HepG2 (cell line): ENCODE measurements around the gene MLX. TPM values are rescaled to one million over a fixed set of nuclear protein-coding genes. Genes with fewer than 3 reads are reported as not detected.

Experiments
- CCAR2 ChIP-seq: fragments of 200-400 bp; formaldehyde crosslinking; optimal IDR thresholded peaks from 2 replicates; pipeline ENCODE3; 2018; ENCODE audit warnings: low read depth, mild to moderate bottlenecking, low read length, moderate library complexity
- CEBPZ ChIP-seq: IDR thresholded peaks from 2 replicates; pipeline ENCODE4 v1.6.1; 2012; ENCODE audit warnings: low read length, improper control_type of control experiment
- CTCF ChIP-seq: sonication (generic); formaldehyde crosslinking; IDR thresholded peaks from 2 replicates; pipeline ENCODE4 v1.5.0; 2020; ENCODE audit warnings: mild to moderate bottlenecking, missing genetic modification reagents, moderate library complexity
- DMAP1 ChIP-seq: IDR thresholded peaks from 2 replicates; pipeline ENCODE4 v1.6.1; 2016
- KDM1A ChIP-seq: IDR thresholded peaks from 2 replicates; pipeline ENCODE4 v1.6.1; 2016; ENCODE audit warnings: missing compliant biosample characterization
- LCORL ChIP-seq, 2 experiments: fragments of 450-650 bp in 1 of 2; sonication (generic) in 1 of 2; formaldehyde crosslinking in 1 of 2; IDR thresholded peaks; 2 replicates each; pipeline versions ENCODE4 v1.5.0 to v1.6.1; 2017 to 2020; ENCODE audit warnings: antibody characterized with exemption in 1 of 2, missing genetic modification reagents in 1 of 2
- MTERF4 ChIP-seq: sonication (generic); formaldehyde crosslinking; IDR thresholded peaks from 2 replicates; pipeline ENCODE4 v1.8.0; 2023; ENCODE audit warnings: mild to moderate bottlenecking, missing genetic modification reagents
- MYPOP ChIP-seq: sonication (generic); formaldehyde crosslinking; IDR thresholded peaks from 2 replicates; pipeline ENCODE4 v1.8.1; 2023; ENCODE audit warnings: mild to moderate bottlenecking, moderate library complexity, missing genetic modification reagents
- SATB2 ChIP-seq: sonication (generic); formaldehyde crosslinking; IDR thresholded peaks from 2 replicates; pipeline ENCODE4 v1.5.0; 2020; ENCODE audit warnings: missing genetic modification reagents
- SSRP1 ChIP-seq: IDR thresholded peaks from 2 replicates; pipeline ENCODE4 v1.6.1; 2016; ENCODE audit warnings: control low read depth
- STAG1 ChIP-seq: sonication (generic); formaldehyde crosslinking; IDR thresholded peaks from 2 replicates; pipeline ENCODE4 v1.4.0; 2020; ENCODE audit warnings: missing genetic modification reagents
- TFAP4 ChIP-seq: sonication (generic); IDR thresholded peaks from 2 replicates; pipeline ENCODE4 v1.6.1; 2016; ENCODE audit warnings: low read depth, borderline replicate concordance
- TFE3 ChIP-seq: IDR thresholded peaks from 2 replicates; pipeline ENCODE4 v1.6.1; 2016
- ZBTB7B ChIP-seq: sonication (generic); formaldehyde crosslinking; IDR thresholded peaks from 2 replicates; pipeline ENCODE4 v1.4.0; 2020; ENCODE audit warnings: missing genetic modification reagents
- ZEB1 ChIP-seq: IDR thresholded peaks from 2 replicates; pipeline ENCODE4 v1.6.1; 2012; ENCODE audit warnings: mild to moderate bottlenecking, low read depth, inconsistent platforms; ENCODE audit not compliant: insufficient replicate concordance
- ZNF292 ChIP-seq: sonication (generic); formaldehyde crosslinking; IDR thresholded peaks from 2 replicates; pipeline ENCODE4 v1.8.1; 2022; ENCODE audit warnings: mild to moderate bottlenecking, low read depth, missing genetic modification reagents, borderline replicate concordance
- ZNF33A ChIP-seq: sonication (generic); formaldehyde crosslinking; IDR thresholded peaks from 2 replicates; pipeline ENCODE4 v1.5.1; 2020; ENCODE audit warnings: missing genetic modification reagents, mild to moderate bottlenecking, moderate library complexity, borderline replicate concordance
- ZNF552 ChIP-seq: sonication (generic); formaldehyde crosslinking; IDR thresholded peaks from 2 replicates; pipeline ENCODE4 v1.9.0; 2022; ENCODE audit warnings: missing genetic modification reagents, mild to moderate bottlenecking, borderline replicate concordance
- ZNF670 ChIP-seq: sonication (generic); formaldehyde crosslinking; IDR thresholded peaks from 2 replicates; pipeline ENCODE4 v1.8.0; 2022; ENCODE audit warnings: mild to moderate bottlenecking, missing genetic modification reagents, borderline replicate concordance
- polyA plus RNA-seq, 8 experiments: library from polyadenylated mRNA; depleted of rRNA in 3 of 8; stranded (reverse) in 7 of 8; unstranded in 1 of 8; fragments of >200 nt; fragmentation: Illumina TruSeq in 4 of 8; extraction: Trizol in 4 of 8; gene quantifications; 2 replicates each; pipeline versions ENCODE4 v1.2.1 to v1.2.3, GENCODE V29; 2011 to 2016; ENCODE audit warnings: low read depth in 4 of 8, missing spikeins in 1 of 8, mixed read lengths in 1 of 8; ENCODE audit not compliant: insufficient read depth in 1 of 8
- total RNA-seq, 5 experiments: library from RNA; depleted of rRNA; stranded (reverse); fragments of >200 nt; fragmentation: Illumina TruSeq; extraction: Trizol; gene quantifications; 2 replicates each; pipeline ENCODE4 v1.2.3, GENCODE V29; 2016; ENCODE audit warnings: low read depth in 1 of 5

Gene MLX
- total and polyA plus RNA-seq, 2 of the 13 experiments (the other 11 are each of a cell fraction or from before 2014, with no cell fraction given): 38.9 to 74.4 TPM

- no peak for TF ChIP-seq CCAR2
- no peak for TF ChIP-seq MYPOP (CRISPR knock-in tag)
- TF ChIP-seq SSRP1 (CRISPR knock-in tag): no peak
- TF ChIP-seq ZBTB7B: 0 out of 2 replicates have a peak, but pooled peaks have one; percentile 23
- TF ChIP-seq KDM1A (CRISPR knock-in tag): peak; percentile 90; the same call in 1 of the 2 replicates
- no peak for TF ChIP-seq MTERF4 (CRISPR knock-in tag)
- no peak for TF ChIP-seq ZNF552 (CRISPR knock-in tag)
- TF ChIP-seq LCORL (IDR thresholded peaks at IDR 0.05): no peak
- TF ChIP-seq LCORL (CRISPR knock-in tag; IDR thresholded peaks at IDR 0.05): no peak
- TF ChIP-seq TFE3 (CRISPR knock-in tag): no peak
- TF ChIP-seq ZNF670: no peak
- TF ChIP-seq ZNF33A (CRISPR knock-in tag): no peak
- TF ChIP-seq SATB2 (CRISPR knock-in tag): no peak
- no peak for TF ChIP-seq ZEB1
- TF ChIP-seq DMAP1 (CRISPR knock-in tag): no peak
- no peak for TF ChIP-seq STAG1 (CRISPR knock-in tag)
- TF ChIP-seq CEBPZ: no peak
- no peak for TF ChIP-seq ZNF292
- TF ChIP-seq TFAP4: no peak
- peak; percentile 15; the same call in 1 of the 2 replicates for TF ChIP-seq CTCF (CRISPR knock-in tag)
Measured at GRCh38 chr17:42553866-42554249, 13.0 kb upstream of the MLX start (continued).
